Suprapubic skin (tissue), 4 donors: Measurements from ENCODE around the gene METTL25B. TPM values are rescaled to one million over a fixed set of nuclear protein-coding genes. Genes with fewer than 3 reads are reported as not detected.

Experiments used
- DNase-seq, 2 donors: peaks; one replicate each; pipeline ENCODE4 v3.0.0-alpha.2; 2019; ENCODE audit warnings: low spot score in 2 of 2
- H3K27ac ChIP-seq: fragments of 200-600 bp; sonication (generic); one replicate; pipeline ENCODE4 v1.5.1; 2019
- H3K27me3 ChIP-seq: fragments of 200-600 bp; sonication (generic); one replicate; pipeline ENCODE4 v1.5.1; 2019
- H3K36me3 ChIP-seq: fragments of 200-600 bp; sonication (generic); one replicate; pipeline ENCODE4 v1.5.1; 2019
- H3K4me1 ChIP-seq: fragments of 200-600 bp; sonication (generic); one replicate; pipeline ENCODE4 v1.5.1; 2019
- H3K4me3 ChIP-seq: fragments of 200-600 bp; sonication (generic); one replicate; pipeline ENCODE4 v1.5.1; 2019; ENCODE audit warnings: mild to moderate bottlenecking
- H3K9me3 ChIP-seq: fragments of 200-600 bp; sonication (generic); one replicate; pipeline ENCODE4 v1.5.1; 2019
- CTCF ChIP-seq, 2 donors: fragments of 200-600 bp in 1 of 2; fragments of 450-650 bp in 1 of 2; sonication (generic) in 1 of 2; IDR thresholded peaks; one replicate each; pipeline ENCODE4 v1.5.1; 2016 to 2019; ENCODE audit warnings: antibody characterized with exemption in 2 of 2, mild to moderate bottlenecking in 1 of 2, moderate library complexity in 1 of 2
- EP300 ChIP-seq: sonication (generic); formaldehyde crosslinking; IDR thresholded peaks from one replicate; pipeline ENCODE4 v1.6.1; 2017; ENCODE audit warnings: antibody characterized with exemption
- POLR2A ChIP-seq, 2 donors: fragments of 450-650 bp; IDR thresholded peaks; one replicate each; pipeline ENCODE4 v1.6.1; 2017; ENCODE audit warnings: antibody characterized with exemption in 2 of 2, mild to moderate bottlenecking in 2 of 2, moderate library complexity in 2 of 2
- POLR2AphosphoS5 ChIP-seq, 3 donors: sonication (generic); formaldehyde crosslinking; IDR thresholded peaks; one replicate each; pipeline ENCODE4 v1.6.1; 2017; ENCODE audit warnings: antibody characterized with exemption in 3 of 3
- WGBS: methylation state at CpG from one replicate; pipeline ENCODE4 v1.1.5; 2018; 5-methylcytosine and 5-hydroxymethylcytosine counted together
- total RNA-seq, 4 donors: library from RNA; depleted of rRNA; stranded (reverse); fragments of >200 nt; gene quantifications; one replicate each; pipeline ENCODE4 v1.1.0, GENCODE V29; 2016

METTL25B gene
- total RNA-seq, 4 donors from 2014 or later = 20.7 to 40.3 (median 34.2) TPM

GRCh38 chr1:156706657-156707416 lies 21.4 kb upstream of the METTL25B start:
- TF ChIP-seq EP300 (no peak), POLR2A (IDR thresholded peaks at IDR 0.05) (no peak), CTCF (IDR thresholded peaks at IDR 0.05) (no peak), POLR2AphosphoS5 (IDR thresholded peaks at IDR 0.05) (no peak)
- Histone ChIP-seq H3K4me3 (peak overlapping the region; percentile 55), H3K27ac (peak overlapping the region; percentile 80), H3K9me3 (no peaks in the 10 kb centered on the region), H3K4me1 (peaks cover 90% of the 10 kb centered on the region), H3K27me3 (peaks cover 3% of the 10 kb centered on the region), H3K36me3 (no peaks in the 10 kb centered on the region)
- WGBS = 17% methylated on average over 13 of the region's 29 CpGs
- peak; percentile 84 to 86 for DNase-seq

GRCh38 chr1:156707417-156708217 lies 20.7 kb upstream of the METTL25B start:
- H3K4me3 ChIP-seq = no peak overlapping the region
- H3K27me3 ChIP-seq = peaks cover 3% of the 10 kb centered on the region
- TF ChIP-seq CTCF (IDR thresholded peaks at IDR 0.05) = no peak
- peaks cover 96% of the 10 kb centered on the region for H3K4me1 ChIP-seq
- 51% methylated on average over 8 of the region's 8 CpGs for WGBS
- DNase-seq = peak in 1 of 2 donors; percentile 65
- peak overlapping the region; percentile 80 for H3K27ac ChIP-seq
- no peaks in the 10 kb centered on the region for H3K36me3 ChIP-seq
- no peaks in the 10 kb centered on the region for H3K9me3 ChIP-seq

GRCh38 chr1:156708218-156708661 lies 20.0 kb upstream of the METTL25B start:
- H3K27me3 ChIP-seq = peaks cover 3% of the 10 kb centered on the region
- DNase-seq = no peak
- H3K36me3 ChIP-seq = no peaks in the 10 kb centered on the region
- no peaks in the 10 kb centered on the region for H3K9me3 ChIP-seq
- no peak for TF ChIP-seq POLR2AphosphoS5 (IDR thresholded peaks at IDR 0.05)
- TF ChIP-seq POLR2A (IDR thresholded peaks at IDR 0.05) = no peak
- no peak for TF ChIP-seq CTCF (IDR thresholded peaks at IDR 0.05)
- no peak overlapping the region for H3K4me3 ChIP-seq
- 43% methylated on average over 4 of the region's 4 CpGs for WGBS
- H3K4me1 ChIP-seq = peaks cover 99% of the 10 kb centered on the region
- H3K27ac ChIP-seq = peak overlapping the region; percentile 73

GRCh38 chr1:156709031-156709430 lies 19.2 kb upstream of the METTL25B start:
- Histone ChIP-seq H3K4me1 (peaks cover 92% of the 10 kb centered on the region), H3K36me3 (no peaks in the 10 kb centered on the region), H3K9me3 (no peaks in the 10 kb centered on the region), H3K4me3 (no peak overlapping the region), H3K27me3 (peaks cover 3% of the 10 kb centered on the region), H3K27ac (peak overlapping the region; percentile 73)
- TF ChIP-seq CTCF (IDR thresholded peaks at IDR 0.05) (no peak), EP300 (no peak), POLR2A (IDR thresholded peaks at IDR 0.05) (no peak), POLR2AphosphoS5 (IDR thresholded peaks at IDR 0.05) (no peak)
- DNase-seq = no peak
- WGBS = 57% methylated on average over 4 of the region's 4 CpGs
